ENCODE results near the gene SORL1. TPM values are rescaled to one million over a fixed set of nuclear protein-coding genes. Genes with fewer than 3 reads are reported as not detected.

Gene SORL1
- polyA plus RNA-seq, 3 donors, result 52.5 to 61.9 (median 59.4) TPM

- Histone ChIP-seq H3K4me2 (replicated peaks; ENCODE audit: extremely low read depth, low read length, poor library complexity, severe bottlenecking) (no peak overlapping the region), H3K4me3 (replicated peaks in 1 of 3; ENCODE audit: low read depth in 2 of 3, low read length in 3 of 3) (no peak overlapping the region), H3K4me1 (ENCODE audit: control insufficient read depth in 1 of 2, insufficient read depth in 2 of 2, low read length in 2 of 2) (no peaks in the 10 kb centered on the region), H3K9me3 (replicated peaks in 1 of 2; ENCODE audit: control insufficient read depth in 1 of 2, insufficient read depth in 1 of 2, low read length in 2 of 2) (no peaks in the 10 kb centered on the region), H3K27ac (ENCODE audit: low read depth in 1 of 2, low read length in 2 of 2) (no peak overlapping the region), H3K79me2 (ENCODE audit: insufficient read depth, low read length) (no peaks in the 10 kb centered on the region), H3K9ac (ENCODE audit: insufficient read depth, low read length, poor library complexity, severe bottlenecking) (no peak overlapping the region), H3K36me3 (replicated peaks in 1 of 2; ENCODE audit: control insufficient read depth in 1 of 2, insufficient read depth in 2 of 2, low read length in 2 of 2) (no peaks in the 10 kb centered on the region), H3K27me3 (ENCODE audit: control insufficient read depth in 2 of 2, insufficient read depth in 2 of 2, low read length in 2 of 2) (no peaks in the 10 kb centered on the region), H4K20me1 (ENCODE audit: insufficient read depth, low read length) (no peaks in the 10 kb centered on the region), H2AFZ (ENCODE audit: insufficient read depth, low read depth, low read length, poor library complexity, severe bottlenecking) (no peak overlapping the region)
- no peaks in the 10 kb centered on the region for H3K4me1 Mint-ChIP-seq
- H3K27ac Mint-ChIP-seq, result peak overlapping the region in 2 of 7 donors; percentile 5 to 38
- no peak overlapping the region for H3K4me3 Mint-ChIP-seq
- no peak for DNase-seq
- H3K9me3 Mint-ChIP-seq, result no peaks in the 10 kb centered on the region
- H3K36me3 Mint-ChIP-seq, result no peaks in the 10 kb centered on the region
- TF ChIP-seq, protein P1, sequence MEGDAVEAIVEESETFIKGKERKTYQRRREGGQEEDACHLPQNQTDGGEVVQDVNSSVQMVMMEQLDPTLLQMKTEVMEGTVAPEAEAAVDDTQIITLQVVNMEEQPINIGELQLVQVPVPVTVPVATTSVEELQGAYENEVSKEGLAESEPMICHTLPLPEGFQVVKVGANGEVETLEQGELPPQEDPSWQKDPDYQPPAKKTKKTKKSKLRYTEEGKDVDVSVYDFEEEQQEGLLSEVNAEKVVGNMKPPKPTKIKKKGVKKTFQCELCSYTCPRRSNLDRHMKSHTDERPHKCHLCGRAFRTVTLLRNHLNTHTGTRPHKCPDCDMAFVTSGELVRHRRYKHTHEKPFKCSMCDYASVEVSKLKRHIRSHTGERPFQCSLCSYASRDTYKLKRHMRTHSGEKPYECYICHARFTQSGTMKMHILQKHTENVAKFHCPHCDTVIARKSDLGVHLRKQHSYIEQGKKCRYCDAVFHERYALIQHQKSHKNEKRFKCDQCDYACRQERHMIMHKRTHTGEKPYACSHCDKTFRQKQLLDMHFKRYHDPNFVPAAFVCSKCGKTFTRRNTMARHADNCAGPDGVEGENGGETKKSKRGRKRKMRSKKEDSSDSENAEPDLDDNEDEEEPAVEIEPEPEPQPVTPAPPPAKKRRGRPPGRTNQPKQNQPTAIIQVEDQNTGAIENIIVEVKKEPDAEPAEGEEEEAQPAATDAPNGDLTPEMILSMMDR (IDR thresholded peaks at IDR 0.05), result no peak
- WGBS (ENCODE audit: insufficient coverage), result no CpG with 5 or more reads among the region's 4 CpGs
- intact Hi-C loops (cut with micrococcal nuclease), result no loop called here
- peaks cover 0 to 3% (median 0%) of the 10 kb centered on the region in 3 donors for H3K27me3 Mint-ChIP-seq (ENCODE audit: low read depth in 3 of 3)
Measured at GRCh38 chr11:121648306-121648705, 196.2 kb downstream of the SORL1 start.

DNA sequence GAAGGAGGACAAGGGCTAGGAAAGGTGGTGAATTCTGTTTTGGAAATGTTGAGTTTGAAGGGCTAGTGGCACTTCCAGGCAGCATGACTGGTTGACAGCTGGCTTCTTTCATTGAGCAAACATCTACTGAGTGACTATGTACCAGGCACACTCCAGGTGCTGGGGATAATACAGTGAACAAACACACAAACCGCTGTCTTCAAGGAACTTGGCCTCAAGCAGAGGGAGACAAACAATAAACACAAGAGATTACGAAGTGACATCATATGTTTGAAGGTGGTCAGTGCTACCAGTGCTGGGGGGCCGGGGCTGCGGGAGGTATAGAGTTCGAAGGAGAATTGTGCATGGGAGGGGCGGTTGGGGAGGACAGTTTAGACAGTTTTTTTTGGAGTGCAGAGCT, 197.7 kb downstream of the SORL1 start:
- peaks cover 0 to 8% (median 7%) of the 10 kb centered on the region in 3 donors for H3K27me3 Mint-ChIP-seq (ENCODE audit: low read depth in 3 of 3)
- no peak overlapping the region for H3K27ac ChIP-seq (ENCODE audit: low read depth in 1 of 2, low read length in 2 of 2)
- H3K36me3 ChIP-seq (replicated peaks in 1 of 2; ENCODE audit: control insufficient read depth in 1 of 2, insufficient read depth in 2 of 2, low read length in 2 of 2), result no peaks in the 10 kb centered on the region
- no peaks in the 10 kb centered on the region for H3K4me1 ChIP-seq (ENCODE audit: control insufficient read depth in 1 of 2, insufficient read depth in 2 of 2, low read length in 2 of 2)
- no peaks in the 10 kb centered on the region for H3K36me3 Mint-ChIP-seq
- H2AFZ ChIP-seq (ENCODE audit: insufficient read depth, low read depth, low read length, poor library complexity, severe bottlenecking), result no peak overlapping the region
- H3K4me2 ChIP-seq (replicated peaks; ENCODE audit: extremely low read depth, low read length, poor library complexity, severe bottlenecking), result no peak overlapping the region
- H3K9me3 ChIP-seq (replicated peaks in 1 of 2; ENCODE audit: control insufficient read depth in 1 of 2, insufficient read depth in 1 of 2, low read length in 2 of 2), result no peaks in the 10 kb centered on the region
- H3K9ac ChIP-seq (ENCODE audit: insufficient read depth, low read length, poor library complexity, severe bottlenecking), result no peak overlapping the region
- H3K9me3 Mint-ChIP-seq, result no peaks in the 10 kb centered on the region
- no peak overlapping the region for H3K4me3 ChIP-seq (replicated peaks in 1 of 3; ENCODE audit: low read depth in 2 of 3, low read length in 3 of 3)
- H3K4me1 Mint-ChIP-seq, result no peaks in the 10 kb centered on the region
- H3K4me3 Mint-ChIP-seq, result no peak overlapping the region
- H4K20me1 ChIP-seq (ENCODE audit: insufficient read depth, low read length), result no peaks in the 10 kb centered on the region
- H3K27me3 ChIP-seq (ENCODE audit: control insufficient read depth in 2 of 2, insufficient read depth in 2 of 2, low read length in 2 of 2), result peaks cover 0 to 3% of the 10 kb centered on the region in 2 donors
- intact Hi-C loops (cut with micrococcal nuclease), result loop anchor here in 1 of 2 donors (10.0 kb wide), 1 partner anchor 455 kb away; no protein-coding TSS in a partner anchor
- no peak overlapping the region for H3K27ac Mint-ChIP-seq
- TF ChIP-seq, protein P1 (IDR thresholded peaks at IDR 0.05), result no peak
- H3K79me2 ChIP-seq (ENCODE audit: insufficient read depth, low read length), result no peaks in the 10 kb centered on the region
- no peak for DNase-seq
- WGBS (ENCODE audit: insufficient coverage), result 95% methylated on average over 6 of the region's 6 CpGs

Data from CD14-positive monocyte (primary cell).